Stomach (tissue), 4 donors: Measurements from ENCODE around the gene BTBD9.

Source experiments
- EP300 ChIP-seq: sonication (generic); formaldehyde crosslinking; IDR thresholded peaks from one replicate; pipeline ENCODE4 v1.6.1; 2017; ENCODE audit warnings: antibody characterized with exemption
- POLR2A ChIP-seq, 4 donors: fragments of 450-650 bp; IDR thresholded peaks; one replicate each; pipeline ENCODE4 v1.6.1; 2016; ENCODE audit warnings: antibody characterized with exemption in 4 of 4, control low read depth in 2 of 4, mild to moderate bottlenecking in 1 of 4, moderate library complexity in 1 of 4
- POLR2AphosphoS5 ChIP-seq, 3 donors: sonication (generic); formaldehyde crosslinking; IDR thresholded peaks; one replicate each; pipeline ENCODE4 v1.6.1; 2016; ENCODE audit warnings: antibody characterized with exemption in 3 of 3
- TF ChIP-seq, protein P1 (sequence below), 7 experiments: fragments of 450-650 bp in 4 of 7; fragments of 200-600 bp in 3 of 7; sonication (generic) in 3 of 7; IDR thresholded peaks; one replicate each; pipeline ENCODE4 v1.5.1; 2016 to 2019; ENCODE audit warnings: antibody characterized with exemption in 7 of 7, control low read depth in 2 of 7, mild to moderate bottlenecking in 1 of 7

DNA sequence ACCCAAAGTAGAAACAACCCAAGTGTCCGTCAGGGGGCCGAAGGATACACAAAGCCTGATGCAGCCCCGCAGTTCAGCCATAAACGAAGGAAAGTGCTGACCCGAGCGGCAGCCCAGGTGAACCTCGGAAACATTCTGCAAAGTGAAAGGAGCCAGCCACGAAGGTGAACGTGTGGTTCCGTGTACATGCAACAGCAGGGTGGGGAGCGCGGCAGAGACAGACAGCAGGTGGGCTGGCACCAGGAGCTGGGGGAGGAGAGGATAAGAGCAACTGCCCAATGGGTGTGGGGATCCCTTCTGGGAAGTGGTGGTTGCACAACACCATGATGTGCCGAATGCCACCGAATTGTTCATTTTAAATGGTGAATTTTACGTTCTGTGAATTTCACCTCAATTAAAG, 478.4 kb downstream of the BTBD9 start:
- TF ChIP-seq POLR2AphosphoS5 (IDR thresholded peaks at IDR 0.05), result no peak
- TF ChIP-seq POLR2A (IDR thresholded peaks at IDR 0.05), result no peak
- TF ChIP-seq, protein P1, sequence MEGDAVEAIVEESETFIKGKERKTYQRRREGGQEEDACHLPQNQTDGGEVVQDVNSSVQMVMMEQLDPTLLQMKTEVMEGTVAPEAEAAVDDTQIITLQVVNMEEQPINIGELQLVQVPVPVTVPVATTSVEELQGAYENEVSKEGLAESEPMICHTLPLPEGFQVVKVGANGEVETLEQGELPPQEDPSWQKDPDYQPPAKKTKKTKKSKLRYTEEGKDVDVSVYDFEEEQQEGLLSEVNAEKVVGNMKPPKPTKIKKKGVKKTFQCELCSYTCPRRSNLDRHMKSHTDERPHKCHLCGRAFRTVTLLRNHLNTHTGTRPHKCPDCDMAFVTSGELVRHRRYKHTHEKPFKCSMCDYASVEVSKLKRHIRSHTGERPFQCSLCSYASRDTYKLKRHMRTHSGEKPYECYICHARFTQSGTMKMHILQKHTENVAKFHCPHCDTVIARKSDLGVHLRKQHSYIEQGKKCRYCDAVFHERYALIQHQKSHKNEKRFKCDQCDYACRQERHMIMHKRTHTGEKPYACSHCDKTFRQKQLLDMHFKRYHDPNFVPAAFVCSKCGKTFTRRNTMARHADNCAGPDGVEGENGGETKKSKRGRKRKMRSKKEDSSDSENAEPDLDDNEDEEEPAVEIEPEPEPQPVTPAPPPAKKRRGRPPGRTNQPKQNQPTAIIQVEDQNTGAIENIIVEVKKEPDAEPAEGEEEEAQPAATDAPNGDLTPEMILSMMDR (IDR thresholded peaks at IDR 0.05), result no peak
- no peak for TF ChIP-seq EP300
